ENCODE results near the gene MYO7B.

DNA sequence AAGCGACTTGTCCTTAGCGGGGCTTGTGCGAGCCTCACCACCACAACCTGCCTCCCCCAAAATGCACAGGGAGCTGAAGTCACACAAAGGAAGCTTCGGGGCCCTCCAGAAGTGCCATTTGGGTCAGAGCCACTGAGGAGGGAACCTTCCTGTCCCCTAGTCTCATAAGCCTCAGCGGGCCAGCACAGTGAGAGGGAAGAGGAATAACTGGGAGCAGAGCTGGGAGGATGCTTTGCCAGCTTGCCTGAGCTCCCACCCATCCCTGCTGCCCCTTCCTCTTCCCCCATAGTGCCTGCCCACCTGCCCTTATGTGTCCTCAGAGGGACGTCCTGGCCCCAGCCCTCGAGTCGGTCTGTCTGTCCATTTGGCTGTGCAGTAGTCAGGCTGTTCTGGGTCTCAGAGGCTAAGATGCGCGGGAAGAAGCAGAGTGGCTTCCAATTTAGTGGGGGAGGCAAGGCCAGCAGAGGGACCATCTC is 58.7 kb downstream of the MYO7B start:
- TF ChIP-seq, protein P1, sequence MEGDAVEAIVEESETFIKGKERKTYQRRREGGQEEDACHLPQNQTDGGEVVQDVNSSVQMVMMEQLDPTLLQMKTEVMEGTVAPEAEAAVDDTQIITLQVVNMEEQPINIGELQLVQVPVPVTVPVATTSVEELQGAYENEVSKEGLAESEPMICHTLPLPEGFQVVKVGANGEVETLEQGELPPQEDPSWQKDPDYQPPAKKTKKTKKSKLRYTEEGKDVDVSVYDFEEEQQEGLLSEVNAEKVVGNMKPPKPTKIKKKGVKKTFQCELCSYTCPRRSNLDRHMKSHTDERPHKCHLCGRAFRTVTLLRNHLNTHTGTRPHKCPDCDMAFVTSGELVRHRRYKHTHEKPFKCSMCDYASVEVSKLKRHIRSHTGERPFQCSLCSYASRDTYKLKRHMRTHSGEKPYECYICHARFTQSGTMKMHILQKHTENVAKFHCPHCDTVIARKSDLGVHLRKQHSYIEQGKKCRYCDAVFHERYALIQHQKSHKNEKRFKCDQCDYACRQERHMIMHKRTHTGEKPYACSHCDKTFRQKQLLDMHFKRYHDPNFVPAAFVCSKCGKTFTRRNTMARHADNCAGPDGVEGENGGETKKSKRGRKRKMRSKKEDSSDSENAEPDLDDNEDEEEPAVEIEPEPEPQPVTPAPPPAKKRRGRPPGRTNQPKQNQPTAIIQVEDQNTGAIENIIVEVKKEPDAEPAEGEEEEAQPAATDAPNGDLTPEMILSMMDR (IDR thresholded peaks at IDR 0.05): no peak
- no peak for TF ChIP-seq POLR2A (IDR thresholded peaks at IDR 0.05)
